Measurements from ENCODE around the gene ZDHHC8.

Gene ZDHHC8, protein sequence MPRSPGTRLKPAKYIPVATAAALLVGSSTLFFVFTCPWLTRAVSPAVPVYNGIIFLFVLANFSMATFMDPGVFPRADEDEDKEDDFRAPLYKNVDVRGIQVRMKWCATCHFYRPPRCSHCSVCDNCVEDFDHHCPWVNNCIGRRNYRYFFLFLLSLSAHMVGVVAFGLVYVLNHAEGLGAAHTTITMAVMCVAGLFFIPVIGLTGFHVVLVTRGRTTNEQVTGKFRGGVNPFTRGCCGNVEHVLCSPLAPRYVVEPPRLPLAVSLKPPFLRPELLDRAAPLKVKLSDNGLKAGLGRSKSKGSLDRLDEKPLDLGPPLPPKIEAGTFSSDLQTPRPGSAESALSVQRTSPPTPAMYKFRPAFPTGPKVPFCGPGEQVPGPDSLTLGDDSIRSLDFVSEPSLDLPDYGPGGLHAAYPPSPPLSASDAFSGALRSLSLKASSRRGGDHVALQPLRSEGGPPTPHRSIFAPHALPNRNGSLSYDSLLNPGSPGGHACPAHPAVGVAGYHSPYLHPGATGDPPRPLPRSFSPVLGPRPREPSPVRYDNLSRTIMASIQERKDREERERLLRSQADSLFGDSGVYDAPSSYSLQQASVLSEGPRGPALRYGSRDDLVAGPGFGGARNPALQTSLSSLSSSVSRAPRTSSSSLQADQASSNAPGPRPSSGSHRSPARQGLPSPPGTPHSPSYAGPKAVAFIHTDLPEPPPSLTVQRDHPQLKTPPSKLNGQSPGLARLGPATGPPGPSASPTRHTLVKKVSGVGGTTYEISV

DNA sequence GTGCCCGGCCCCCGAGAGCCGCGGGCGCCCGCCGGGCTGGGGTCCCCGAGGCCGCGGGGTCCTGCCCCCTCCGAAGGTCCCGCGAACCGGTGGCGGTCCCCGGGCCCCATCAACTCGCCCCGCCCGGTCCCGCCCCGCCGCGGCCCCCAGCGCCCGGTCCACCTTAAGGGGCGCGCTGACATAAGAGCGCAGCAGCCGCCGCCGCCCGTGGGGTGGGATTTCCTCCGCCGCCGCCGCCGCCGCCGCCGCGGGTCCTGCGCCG, at the start of gene ZDHHC8:
ZDHHC8 (plus strand) TSS at position 208 of the 262 bp plus-strand sequence. CDS start 144 bp downstream, outside the sequence.
- no peak for DNase-seq

GRCh38 chr22:20083157-20083890, 48.3 kb upstream of the ZDHHC8 start:
- no peak for DNase-seq

- no peak for DNase-seq
Observed at GRCh38 chr22:20083891-20084546, 47.6 kb upstream of the ZDHHC8 start.

DNA sequence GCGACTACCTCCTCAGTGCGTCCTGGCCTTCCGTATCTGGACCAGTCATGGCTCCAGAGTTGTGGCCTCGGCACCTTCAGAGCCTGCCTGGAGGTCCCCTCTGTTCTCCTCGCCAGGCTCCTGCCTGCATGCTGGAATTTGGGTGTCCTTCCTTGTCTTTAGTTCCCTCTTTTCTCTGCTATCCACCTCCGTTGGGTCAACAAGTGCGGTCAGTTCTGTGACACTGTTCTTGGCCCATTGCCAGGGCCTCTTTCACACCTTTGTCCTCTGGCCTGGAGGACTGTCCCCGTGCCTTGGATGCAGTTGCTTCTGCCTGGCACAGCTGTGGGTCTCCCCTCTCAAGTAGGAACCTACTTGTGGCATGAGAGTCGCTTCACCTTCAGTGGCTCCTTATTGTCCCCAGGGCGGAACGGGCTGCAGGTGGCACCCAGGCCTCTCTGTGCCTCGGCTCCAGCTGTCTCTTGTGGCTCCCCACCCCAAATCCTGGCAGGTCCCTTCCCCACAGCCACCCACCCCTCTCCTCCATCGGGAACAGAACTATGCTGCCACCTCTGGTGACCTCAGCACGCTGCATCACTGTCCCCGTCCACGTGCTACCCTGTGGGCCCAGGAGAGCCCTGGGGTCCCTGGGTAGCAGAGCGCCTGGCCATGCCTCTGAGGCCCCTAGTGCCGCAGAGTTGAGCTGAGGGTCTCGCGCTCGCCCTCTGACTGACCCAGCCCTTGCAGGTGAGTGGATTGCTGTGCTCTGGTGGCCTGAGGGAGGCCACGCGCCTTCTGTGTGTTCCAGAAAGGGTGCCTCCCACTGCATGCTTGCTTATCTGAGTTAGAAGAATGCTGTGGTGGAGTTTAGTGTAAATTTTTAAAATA, 46.8 kb upstream of the ZDHHC8 start:
- no peak for DNase-seq

- DNase-seq = no peak
Observed at GRCh38 chr22:20085651-20086050, 46.0 kb upstream of the ZDHHC8 start.

- no peak for DNase-seq
Observed at GRCh38 chr22:20086101-20086599, 45.5 kb upstream of the ZDHHC8 start.

DNA sequence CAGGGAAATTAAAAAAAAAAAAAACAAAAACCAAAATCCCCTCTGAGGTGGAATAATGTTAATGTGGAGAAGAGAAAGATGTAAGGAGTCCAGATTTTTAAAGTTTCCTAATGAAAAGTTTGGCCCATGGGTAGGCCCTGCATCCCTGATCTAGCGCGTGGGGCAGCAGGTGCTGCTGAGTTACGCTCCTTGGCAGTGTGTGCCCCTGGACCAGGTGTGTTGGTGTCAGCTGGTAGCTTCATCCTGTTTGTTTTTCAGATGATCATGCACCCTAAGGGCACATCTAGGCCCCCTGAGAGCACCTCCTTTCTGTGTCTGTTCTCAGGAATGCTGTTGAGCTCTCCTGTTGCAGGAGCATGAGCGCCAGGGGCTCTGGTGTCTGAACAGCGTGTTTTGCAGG, 44.8 kb upstream of the ZDHHC8 start:
- DNase-seq = no peak

GRCh38 chr22:20087319-20088262, 44.0 kb upstream of the ZDHHC8 start:
- no peak for DNase-seq

GRCh38 chr22:20088263-20088648, 43.3 kb upstream of the ZDHHC8 start:
- no peak for DNase-seq

DNA sequence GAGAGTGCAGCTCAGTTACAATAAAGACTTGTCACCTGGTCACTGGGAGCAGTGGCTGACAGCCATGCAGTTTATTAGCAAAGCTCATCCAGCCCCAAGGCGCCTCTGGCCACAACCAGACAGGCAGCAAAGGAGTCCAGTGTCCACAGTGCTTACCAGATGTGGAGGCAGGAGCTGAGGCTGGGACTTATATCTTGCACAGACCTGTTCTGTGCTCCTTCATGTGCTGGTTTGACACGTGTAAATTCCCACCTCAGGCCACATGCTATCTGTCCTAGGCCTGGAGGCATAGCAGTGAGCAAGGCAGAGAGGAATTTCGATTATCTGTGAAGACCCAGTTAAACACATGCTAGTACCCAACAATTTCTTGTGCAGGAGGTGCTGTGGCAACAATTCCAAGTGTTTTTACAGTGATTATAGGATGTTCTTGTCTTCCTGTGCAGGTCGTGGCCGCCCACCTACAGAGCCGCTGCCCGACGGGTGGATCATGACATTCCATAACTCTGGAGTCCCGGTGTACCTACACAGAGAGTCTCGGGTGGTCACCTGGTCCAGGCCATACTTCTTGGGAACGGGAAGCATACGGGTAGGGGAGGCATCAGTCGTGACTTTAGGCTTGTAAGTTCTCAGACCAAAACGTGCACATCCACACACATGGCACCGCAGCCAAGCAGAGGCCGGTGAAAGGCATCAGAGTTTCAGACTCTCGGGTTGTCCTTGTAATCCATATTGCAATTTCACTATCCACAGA, 42.2 kb upstream of the ZDHHC8 start:
- DNase-seq = no peak

- DNase-seq = no peak
Observed at GRCh38 chr22:20089977-20090729, 41.5 kb upstream of the ZDHHC8 start.

DNA sequence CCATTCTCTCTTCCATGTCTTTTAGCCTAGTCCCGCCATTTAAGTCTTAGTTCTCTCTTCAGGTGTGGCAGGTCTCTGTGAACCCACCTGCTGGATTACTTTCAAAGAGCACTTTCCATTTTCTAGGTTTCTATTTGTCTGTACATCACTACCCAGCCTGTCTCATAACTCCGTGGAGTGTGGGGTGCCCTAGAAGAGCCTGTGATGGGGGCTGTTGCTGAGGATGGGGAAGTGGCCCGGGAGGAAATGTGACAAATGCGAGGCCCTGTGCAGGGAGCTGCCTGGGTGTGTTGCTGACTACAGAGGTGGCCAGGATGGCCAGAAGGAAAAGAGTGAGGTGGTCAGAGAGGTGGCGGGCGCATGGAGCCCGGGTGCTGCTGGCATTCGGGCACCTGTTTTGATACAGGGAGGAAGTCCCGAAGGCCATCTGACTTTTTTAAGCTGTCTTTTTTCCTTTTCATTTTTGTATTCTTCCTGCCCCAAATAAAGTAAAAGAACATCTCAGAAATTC, 40.8 kb upstream of the ZDHHC8 start:
- no peak for DNase-seq

DNA sequence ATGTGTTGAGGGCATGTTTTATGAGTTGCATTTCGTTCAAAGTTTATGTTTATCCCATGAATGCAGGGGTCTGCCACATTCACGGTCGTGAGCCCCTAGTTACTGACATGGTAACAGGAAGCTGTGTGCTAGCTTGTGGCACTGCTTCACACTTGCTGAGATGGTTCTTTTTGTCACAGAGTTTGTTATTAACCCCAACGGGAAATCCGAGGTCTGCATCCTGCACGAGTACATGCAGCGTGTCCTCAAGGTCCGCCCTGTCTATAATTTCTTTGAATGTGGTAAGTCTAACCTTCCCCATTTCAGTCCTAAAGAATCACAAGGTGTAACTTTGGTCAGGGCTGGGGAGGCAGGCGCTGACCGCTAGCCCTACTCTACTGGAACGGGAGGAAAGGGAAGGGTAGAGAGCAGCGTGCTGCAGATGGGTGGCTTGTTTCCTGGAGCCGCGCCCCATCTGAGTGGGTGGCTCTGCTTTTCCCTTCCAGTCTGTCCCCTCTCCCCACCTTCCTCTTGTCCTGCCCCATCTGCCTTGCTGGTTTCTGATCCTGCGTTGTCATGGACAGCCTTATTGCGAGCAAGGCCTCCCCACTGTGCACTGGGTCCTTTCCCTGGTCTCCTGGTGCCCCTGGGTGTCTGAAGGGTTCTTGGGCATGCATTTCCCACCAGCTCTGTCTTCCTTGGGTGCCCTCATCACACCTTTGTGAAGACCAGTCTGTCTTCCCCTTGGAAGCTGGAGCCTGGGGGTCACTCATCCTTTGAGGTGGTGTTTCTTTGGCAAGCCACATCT, 39.7 kb upstream of the ZDHHC8 start:
- no peak for DNase-seq

DNA sequence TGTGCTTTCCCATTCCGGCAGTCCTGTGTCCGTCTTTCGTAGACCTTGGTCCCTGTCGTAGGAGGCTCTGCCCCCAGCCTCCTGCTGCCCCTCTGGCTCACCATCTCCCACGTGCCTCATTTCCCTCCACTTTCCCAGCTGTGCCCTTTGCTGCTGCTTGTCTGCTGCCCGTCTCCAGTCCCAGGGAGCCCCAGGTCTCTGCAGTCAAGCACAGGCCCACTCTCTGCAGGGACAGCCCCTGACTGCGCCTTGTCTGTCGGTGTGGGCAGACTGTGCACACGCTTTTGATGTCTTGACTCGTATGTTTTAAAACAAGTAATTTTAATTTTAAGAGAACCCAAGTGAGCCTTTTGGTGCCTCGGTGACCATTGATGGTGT, 39.1 kb upstream of the ZDHHC8 start:
- no peak for DNase-seq

GRCh38 chr22:20093418-20094196, 38.0 kb upstream of the ZDHHC8 start:
- no peak for DNase-seq

- DNase-seq = no peak
Observed at GRCh38 chr22:20094197-20094807, 37.3 kb upstream of the ZDHHC8 start.

GRCh38 chr22:20095521-20095920, 36.1 kb upstream of the ZDHHC8 start:
- DNase-seq = no peak

All from NCI-H1930 (cell line).